Astrocyte (in vitro differentiated cells and primary cell): ENCODE measurements around the gene CDC6. TPM values are rescaled to one million over a fixed set of nuclear protein-coding genes. Genes with fewer than 3 reads are reported as not detected.

Experiments used
- DNase-seq: peaks from one replicate; pipeline ENCODE4 v3.0.0-alpha.2; 2010; ENCODE audit warnings: low read depth
- FAIRE-seq: peaks from 2 replicates; lab custom pipeline; 2011; peaks lifted over from hg19 to GRCh38; lab: Jason Lieb, UNC
- H2AFZ ChIP-seq: 2 replicates; pipeline ENCODE4 v1.6.0; 2012; ENCODE audit warnings: low read depth, low read length, inconsistent platforms
- H3K27ac ChIP-seq: 2 replicates; pipeline ENCODE4 v1.5.1; 2011; ENCODE audit warnings: low read depth, low read length, inconsistent platforms
- H3K27me3 ChIP-seq: 2 replicates; pipeline ENCODE4 v1.6.0; 2011; ENCODE audit warnings: low read length, inconsistent platforms; ENCODE audit not compliant: insufficient read depth
- H3K36me3 ChIP-seq: 2 replicates; pipeline ENCODE4 v1.5.1; 2011; ENCODE audit warnings: low read length, inconsistent platforms; ENCODE audit not compliant: insufficient read depth
- H3K4me1 ChIP-seq: 2 replicates; pipeline ENCODE4 v1.5.1; 2011; ENCODE audit warnings: low read length, inconsistent platforms; ENCODE audit not compliant: insufficient read depth
- H3K4me2 ChIP-seq: 2 replicates; pipeline ENCODE4 v1.6.0; 2012; ENCODE audit warnings: low read length, inconsistent platforms
- H3K4me3 ChIP-seq: 2 replicates; pipeline ENCODE4 v1.5.1; 2011; ENCODE audit warnings: low read depth, mild to moderate bottlenecking, low read length, inconsistent platforms; ENCODE audit not compliant: insufficient read depth
- H3K79me2 ChIP-seq: 2 replicates; pipeline ENCODE4 v1.6.0; 2012; ENCODE audit warnings: mild to moderate bottlenecking, low read length, inconsistent platforms; ENCODE audit not compliant: insufficient read depth
- H3K9ac ChIP-seq: 2 replicates; pipeline ENCODE4 v1.6.0; 2012; ENCODE audit warnings: mild to moderate bottlenecking, low read length, inconsistent platforms
- H3K9me3 ChIP-seq: 2 replicates; pipeline ENCODE4 v1.5.1; 2012; ENCODE audit warnings: low read depth, mild to moderate bottlenecking, low read length, inconsistent platforms; ENCODE audit not compliant: insufficient read depth
- H4K20me1 ChIP-seq: 2 replicates; pipeline ENCODE4 v1.6.0; 2012; ENCODE audit warnings: low read length, inconsistent platforms; ENCODE audit not compliant: insufficient read depth
- H3K27ac Mint-ChIP-seq: one replicate; pipeline ENCODE4 v1.8.0; 2021; ENCODE audit warnings: mild to moderate bottlenecking, mixed read lengths; ENCODE audit not compliant: unreplicated experiment
- H3K27me3 Mint-ChIP-seq: one replicate; pipeline ENCODE4 v1.8.0; 2021; ENCODE audit warnings: low read depth, mixed read lengths; ENCODE audit not compliant: unreplicated experiment
- H3K36me3 Mint-ChIP-seq: one replicate; pipeline ENCODE4 v1.8.0; 2021; ENCODE audit warnings: low read depth, mixed read lengths; ENCODE audit not compliant: unreplicated experiment
- H3K4me1 Mint-ChIP-seq: one replicate; pipeline ENCODE4 v1.8.0; 2021; ENCODE audit warnings: low read depth, mixed read lengths; ENCODE audit not compliant: unreplicated experiment
- H3K4me3 Mint-ChIP-seq: one replicate; pipeline ENCODE4 v1.8.0; 2021; ENCODE audit warnings: mild to moderate bottlenecking, moderate library complexity, mixed read lengths; ENCODE audit not compliant: unreplicated experiment
- H3K9me3 Mint-ChIP-seq: one replicate; pipeline ENCODE4 v1.8.0; 2021; ENCODE audit warnings: mild to moderate bottlenecking, mixed read lengths; ENCODE audit not compliant: unreplicated experiment
- EZH2 ChIP-seq: IDR thresholded peaks from 2 replicates; pipeline ENCODE4 v1.6.1; 2012; ENCODE audit warnings: mild to moderate bottlenecking, low read length, inconsistent platforms; ENCODE audit not compliant: insufficient read depth
- total RNA-seq: library from RNA; stranded (reverse); gene quantifications from 2 replicates; pipeline ENCODE4 v1.2.1, GENCODE V29; 2021
- TF ChIP-seq, protein P1 (sequence below): IDR thresholded peaks from 2 replicates; pipeline ENCODE4 v1.5.1; 2011; ENCODE audit warnings: low read depth, mild to moderate bottlenecking, inconsistent platforms, low read length, moderate library complexity; ENCODE audit not compliant: insufficient read depth

Gene CDC6
- total RNA-seq, 1 donor from 2014 or later = 14.4 TPM

DNA sequence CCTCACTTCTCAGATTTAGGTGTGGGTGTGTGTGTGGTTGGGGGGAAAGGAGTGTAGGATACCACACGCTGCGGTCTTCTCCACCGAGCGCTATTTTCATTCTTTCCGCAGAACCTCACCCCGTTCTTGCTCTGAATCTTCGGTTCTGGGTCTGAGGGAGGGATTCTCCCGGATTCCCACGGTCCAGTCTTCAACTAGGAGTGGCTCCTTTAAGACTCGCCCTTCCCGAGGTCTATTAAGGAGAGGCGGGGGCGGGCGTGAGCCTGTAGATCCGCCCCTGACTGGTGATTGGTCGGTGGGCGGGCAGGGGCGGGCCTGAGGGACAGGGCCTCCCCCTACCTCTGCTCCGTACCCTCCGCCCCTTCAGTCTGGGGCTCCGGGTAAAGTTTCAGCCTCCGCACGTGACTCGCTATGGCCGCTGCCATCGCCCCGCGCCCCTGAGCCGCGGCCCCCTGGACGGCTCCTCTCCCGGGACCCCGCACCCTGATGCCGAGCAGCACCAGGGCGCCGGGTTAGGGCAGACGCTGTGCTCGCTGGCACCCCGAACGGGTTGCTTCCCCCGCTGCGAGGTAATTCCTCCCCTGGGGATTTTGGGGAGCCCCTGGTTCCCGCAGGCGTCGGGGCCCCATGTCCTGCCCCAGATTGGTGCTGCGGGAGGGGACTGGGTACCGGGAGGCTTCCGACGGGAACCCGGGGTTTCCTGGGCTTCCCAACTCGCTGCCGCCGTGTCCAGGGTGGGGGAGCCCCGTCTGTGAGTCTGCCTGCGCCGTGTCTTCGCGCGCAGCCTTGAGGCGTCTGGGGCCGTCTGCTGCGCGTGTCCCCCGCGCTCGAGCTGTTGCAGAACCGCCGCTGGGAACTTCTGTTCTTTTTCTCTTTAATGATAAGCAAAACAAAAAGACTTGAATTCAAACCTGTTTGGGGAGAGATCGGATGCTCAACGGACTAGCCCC, 30.5 kb downstream of the CDC6 start:
- H4K20me1 ChIP-seq = peaks cover 21% of the 10 kb centered on the region
- H3K36me3 ChIP-seq = no peaks in the 10 kb centered on the region
- H3K4me1 Mint-ChIP-seq = peaks cover 61% of the 10 kb centered on the region
- H3K9ac ChIP-seq = peak overlapping the region; percentile 92
- H3K79me2 ChIP-seq = peaks cover 50% of the 10 kb centered on the region
- no peak for TF ChIP-seq EZH2
- TF ChIP-seq, protein P1, sequence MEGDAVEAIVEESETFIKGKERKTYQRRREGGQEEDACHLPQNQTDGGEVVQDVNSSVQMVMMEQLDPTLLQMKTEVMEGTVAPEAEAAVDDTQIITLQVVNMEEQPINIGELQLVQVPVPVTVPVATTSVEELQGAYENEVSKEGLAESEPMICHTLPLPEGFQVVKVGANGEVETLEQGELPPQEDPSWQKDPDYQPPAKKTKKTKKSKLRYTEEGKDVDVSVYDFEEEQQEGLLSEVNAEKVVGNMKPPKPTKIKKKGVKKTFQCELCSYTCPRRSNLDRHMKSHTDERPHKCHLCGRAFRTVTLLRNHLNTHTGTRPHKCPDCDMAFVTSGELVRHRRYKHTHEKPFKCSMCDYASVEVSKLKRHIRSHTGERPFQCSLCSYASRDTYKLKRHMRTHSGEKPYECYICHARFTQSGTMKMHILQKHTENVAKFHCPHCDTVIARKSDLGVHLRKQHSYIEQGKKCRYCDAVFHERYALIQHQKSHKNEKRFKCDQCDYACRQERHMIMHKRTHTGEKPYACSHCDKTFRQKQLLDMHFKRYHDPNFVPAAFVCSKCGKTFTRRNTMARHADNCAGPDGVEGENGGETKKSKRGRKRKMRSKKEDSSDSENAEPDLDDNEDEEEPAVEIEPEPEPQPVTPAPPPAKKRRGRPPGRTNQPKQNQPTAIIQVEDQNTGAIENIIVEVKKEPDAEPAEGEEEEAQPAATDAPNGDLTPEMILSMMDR = no peak
- peak overlapping the region; percentile 97 for H3K27ac Mint-ChIP-seq
- H3K4me2 ChIP-seq = peak overlapping the region; percentile 96
- peak overlapping the region; percentile 55 for H2AFZ ChIP-seq
- DNase-seq (peak; percentile 90), FAIRE-seq (peak; percentile 13)
- peaks cover 84% of the 10 kb centered on the region for H3K4me1 ChIP-seq
- H3K27me3 Mint-ChIP-seq = no peaks in the 10 kb centered on the region
- H3K4me3 Mint-ChIP-seq = peak overlapping the region; percentile 89
- H3K36me3 Mint-ChIP-seq = no peaks in the 10 kb centered on the region
- H3K27me3 ChIP-seq = no peaks in the 10 kb centered on the region
- H3K9me3 ChIP-seq = no peaks in the 10 kb centered on the region
- peak overlapping the region; percentile 80 for H3K4me3 ChIP-seq
- H3K9me3 Mint-ChIP-seq = no peaks in the 10 kb centered on the region
- H3K27ac ChIP-seq = peak overlapping the region; percentile 87

DNA sequence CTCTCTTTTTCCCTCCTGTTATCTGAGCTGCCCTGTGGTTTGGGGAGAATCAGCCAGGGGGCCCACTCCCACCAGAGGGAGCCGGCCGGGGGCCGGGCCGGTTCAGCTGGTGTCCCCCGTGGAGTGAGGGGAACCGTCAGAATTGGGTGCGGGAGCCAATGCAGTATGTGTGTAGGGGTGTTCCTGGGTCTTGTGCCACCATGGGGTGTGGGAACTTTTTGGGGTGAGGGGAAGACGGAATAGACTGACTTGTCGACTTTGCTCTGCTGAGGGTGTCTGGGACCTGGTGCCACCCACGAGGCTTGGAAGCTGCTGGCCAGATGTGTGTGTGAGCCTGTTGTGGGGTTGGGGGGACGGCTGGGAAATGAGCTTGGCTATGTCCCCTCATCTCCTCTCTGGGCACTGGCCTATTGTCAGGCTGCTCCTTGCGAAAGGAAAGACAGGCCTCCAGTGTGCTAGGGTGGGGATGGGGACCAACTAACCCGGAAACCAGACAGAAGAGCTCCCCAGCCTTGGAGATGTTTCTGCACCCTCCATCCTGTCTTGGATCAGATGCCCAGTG, 31.2 kb downstream of the CDC6 start:
- H3K4me3 Mint-ChIP-seq = peak overlapping the region; percentile 89
- Histone ChIP-seq H4K20me1 (peaks cover 28% of the 10 kb centered on the region), H3K4me3 (peak overlapping the region; percentile 80), H3K27ac (peak overlapping the region; percentile 87), H3K4me1 (peaks cover 85% of the 10 kb centered on the region), H3K9ac (peak overlapping the region; percentile 92), H3K36me3 (no peaks in the 10 kb centered on the region), H3K9me3 (no peaks in the 10 kb centered on the region), H3K4me2 (peak overlapping the region; percentile 96), H2AFZ (peak overlapping the region; percentile 55), H3K79me2 (peaks cover 58% of the 10 kb centered on the region), H3K27me3 (no peaks in the 10 kb centered on the region)
- peaks cover 60% of the 10 kb centered on the region for H3K4me1 Mint-ChIP-seq
- DNase-seq = no peak
- peak overlapping the region; percentile 93 for H3K27ac Mint-ChIP-seq
- no peaks in the 10 kb centered on the region for H3K36me3 Mint-ChIP-seq
- no peak for TF ChIP-seq EZH2
- TF ChIP-seq, protein P1 = no peak
- FAIRE-seq = no peak
- no peaks in the 10 kb centered on the region for H3K27me3 Mint-ChIP-seq
- H3K9me3 Mint-ChIP-seq = no peaks in the 10 kb centered on the region
